Cardiac muscle cell (in vitro differentiated cells and primary cell): ENCODE measurements around the gene TMEM200B. TPM values are rescaled to one million over a fixed set of nuclear protein-coding genes. Genes with fewer than 3 reads are reported as not detected.

ENCODE experiments used
- DNase-seq, 2 donors: peaks; one replicate each; pipeline versions ENCODE4 v3.0.0 to v3.0.0-alpha.2; 2010 to 2017; ENCODE audit warnings: low read depth in 1 of 2, low spot score in 1 of 2
- H3K27ac ChIP-seq: fragments of 200-600 bp; sonication (generic); 2 replicates; pipeline ENCODE4 v1.5.1; 2016
- H3K27me3 ChIP-seq: fragments of 200-600 bp; sonication (generic); 2 replicates; pipeline ENCODE4 v1.6.0; 2016; ENCODE audit warnings: control low read depth
- H3K36me3 ChIP-seq: fragments of 200-600 bp; sonication (generic); 2 replicates; pipeline ENCODE4 v1.5.1; 2016; ENCODE audit warnings: control low read depth
- H3K4me1 ChIP-seq: fragments of 200-600 bp; sonication (generic); 2 replicates; pipeline ENCODE4 v1.8.1; 2017; ENCODE audit warnings: low read depth, mild to moderate bottlenecking, mixed run types
- H3K4me3 ChIP-seq: fragments of 200-600 bp; sonication (generic); 2 replicates; pipeline ENCODE4 v1.5.1; 2016; ENCODE audit warnings: mild to moderate bottlenecking
- H3K9me3 ChIP-seq: fragments of 200-600 bp; sonication (generic); 2 replicates; pipeline ENCODE4 v1.5.1; 2017; ENCODE audit warnings: low read depth, mild to moderate bottlenecking, control low read depth
- polyA plus RNA-seq: library from polyadenylated mRNA; unstranded; fragments of >200 nt; fragmentation: Nextera tagmentation; extraction: Ambion mirVana; gene quantifications from 2 replicates; pipeline ENCODE4 v1.2.1, GENCODE V29; 2016
- total RNA-seq: library from RNA; depleted of rRNA; stranded (reverse); fragments of >200 nt; gene quantifications from 2 replicates; pipeline ENCODE4 v1.2.3, GENCODE V29; 2016
- TF ChIP-seq, protein P1 (sequence below): IDR thresholded peaks from 2 replicates; pipeline ENCODE4 v1.5.1; 2012; ENCODE audit warnings: low read depth, mild to moderate bottlenecking, low read length

TMEM200B gene
- total and polyA plus RNA-seq, 2 experiments from 2014 or later: 18.7 to 37.6 TPM

DNA sequence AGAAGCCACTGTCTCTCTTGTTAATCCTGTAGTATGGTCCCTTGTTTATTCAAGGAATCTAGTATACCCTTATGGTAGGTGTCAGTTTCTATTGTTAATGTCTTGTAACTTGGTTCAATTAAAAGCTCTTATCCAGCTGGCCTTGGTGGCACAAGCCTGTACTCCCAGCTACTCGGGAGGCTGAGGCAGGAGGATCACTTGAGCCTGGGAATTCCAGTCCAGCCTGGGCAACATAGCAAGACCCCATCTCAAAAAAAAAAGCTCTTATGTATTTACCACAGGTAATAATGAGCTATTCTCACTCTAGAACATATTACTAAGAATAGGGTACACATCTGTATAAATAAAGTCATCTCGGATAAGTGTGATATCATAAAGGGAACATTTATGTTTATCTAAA lies 46.5 kb downstream of the TMEM200B start:
- DNase-seq: no peak
- Histone ChIP-seq H3K27me3 (no peaks in the 10 kb centered on the region), H3K9me3 (no peaks in the 10 kb centered on the region), H3K4me3 (no peak overlapping the region), H3K27ac (no peak overlapping the region), H3K4me1 (peaks cover 6% of the 10 kb centered on the region), H3K36me3 (no peaks in the 10 kb centered on the region)
- TF ChIP-seq, protein P1, sequence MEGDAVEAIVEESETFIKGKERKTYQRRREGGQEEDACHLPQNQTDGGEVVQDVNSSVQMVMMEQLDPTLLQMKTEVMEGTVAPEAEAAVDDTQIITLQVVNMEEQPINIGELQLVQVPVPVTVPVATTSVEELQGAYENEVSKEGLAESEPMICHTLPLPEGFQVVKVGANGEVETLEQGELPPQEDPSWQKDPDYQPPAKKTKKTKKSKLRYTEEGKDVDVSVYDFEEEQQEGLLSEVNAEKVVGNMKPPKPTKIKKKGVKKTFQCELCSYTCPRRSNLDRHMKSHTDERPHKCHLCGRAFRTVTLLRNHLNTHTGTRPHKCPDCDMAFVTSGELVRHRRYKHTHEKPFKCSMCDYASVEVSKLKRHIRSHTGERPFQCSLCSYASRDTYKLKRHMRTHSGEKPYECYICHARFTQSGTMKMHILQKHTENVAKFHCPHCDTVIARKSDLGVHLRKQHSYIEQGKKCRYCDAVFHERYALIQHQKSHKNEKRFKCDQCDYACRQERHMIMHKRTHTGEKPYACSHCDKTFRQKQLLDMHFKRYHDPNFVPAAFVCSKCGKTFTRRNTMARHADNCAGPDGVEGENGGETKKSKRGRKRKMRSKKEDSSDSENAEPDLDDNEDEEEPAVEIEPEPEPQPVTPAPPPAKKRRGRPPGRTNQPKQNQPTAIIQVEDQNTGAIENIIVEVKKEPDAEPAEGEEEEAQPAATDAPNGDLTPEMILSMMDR: no peak

Other genes starting within 250 kb of the TMEM200B start
- 35.8 and 50.5 TPM in 2 replicates for gene EPB41, start 209.3 kb downstream of the TMEM200B start, total RNA-seq
- gene EPB41, start 209.3 kb downstream of the TMEM200B start, polyA plus RNA-seq: 15.4 and 27.6 TPM in 2 replicates
- gene SRSF4, start 58.0 kb upstream of the TMEM200B start, total RNA-seq: 46.4 and 92.6 TPM in 2 replicates
- gene SRSF4, start 58.0 kb upstream of the TMEM200B start, polyA plus RNA-seq: 72.3 and 113 TPM in 2 replicates
- gene MECR, start 107.0 kb upstream of the TMEM200B start, total RNA-seq: 24.8 and 41.4 TPM in 2 replicates
- gene MECR, start 107.0 kb upstream of the TMEM200B start, polyA plus RNA-seq: 60.0 and 62.8 TPM in 2 replicates
- 64.8 and 89.7 TPM in 2 replicates for gene PTPRU, start 112.6 kb upstream of the TMEM200B start, total RNA-seq
- gene PTPRU, start 112.6 kb upstream of the TMEM200B start, polyA plus RNA-seq: 23.2 and 37.4 TPM in 2 replicates